K562 (cell line): ENCODE data around the gene PGLYRP1.

Source experiments
- ARID2 ChIP-seq: fragments of 450-650 bp; IDR thresholded peaks from 2 replicates; pipeline ENCODE4 v1.6.1; 2017; ENCODE audit warnings: antibody characterized with exemption, mild to moderate bottlenecking
- CTCF ChIP-seq, 3 experiments: IDR thresholded peaks in 2 of 3; conservative IDR thresholded peaks in 1 of 3; 2 replicates each; pipeline ENCODE4 v1.5.1; 2011 to 2012; ENCODE audit warnings: low read length in 3 of 3, mild to moderate bottlenecking in 3 of 3, control low read depth in 2 of 3, improper control_type of control experiment in 1 of 3, inconsistent platforms in 1 of 3, low read depth in 1 of 3, mixed read lengths in 1 of 3, moderate library complexity in 1 of 3; ENCODE audit not compliant: insufficient read depth in 2 of 3
- E2F4 ChIP-seq: sonication (generic); formaldehyde crosslinking; IDR thresholded peaks from 2 replicates; pipeline ENCODE4 v1.8.0; 2022; ENCODE audit warnings: mild to moderate bottlenecking, low read depth, missing genetic modification reagents
- GTF2F1 ChIP-seq: IDR thresholded peaks from 2 replicates; pipeline ENCODE4 v1.6.1; 2011; ENCODE audit warnings: low read depth, low read length, improper control_type of control experiment
- HINFP ChIP-seq: fragments of 450-650 bp; conservative IDR thresholded peaks from 2 replicates; pipeline ENCODE4 v1.6.1; 2016; ENCODE audit warnings: missing genetic modification characterization, low read depth, mild to moderate bottlenecking, control low read depth, missing compliant biosample characterization
- MYNN ChIP-seq, 2 experiments: sonication (generic); formaldehyde crosslinking in 1 of 2; IDR thresholded peaks; 2 replicates each; pipeline versions ENCODE4 v1.5.0 to v1.6.1; 2016 to 2020; ENCODE audit warnings: antibody characterized with exemption in 1 of 2, missing genetic modification reagents in 1 of 2
- NRF1 ChIP-seq, 2 experiments: fragments of 450-650 bp; IDR thresholded peaks in 1 of 2; conservative IDR thresholded peaks in 1 of 2; 2 replicates each; pipeline ENCODE4 v1.6.1; 2014; ENCODE audit warnings: mild to moderate bottlenecking in 2 of 2
- TAF1 ChIP-seq: IDR thresholded peaks from 2 replicates; pipeline ENCODE4 v1.6.1; 2011; ENCODE audit warnings: mild to moderate bottlenecking, low read length, moderate library complexity; ENCODE audit not compliant: insufficient read depth, control insufficient read depth, severe bottlenecking; ENCODE audit errors: extremely low read depth
- TOE1 ChIP-seq, 2 experiments: fragments of 450-650 bp in 1 of 2; sonication (generic) in 1 of 2; formaldehyde crosslinking in 1 of 2; IDR thresholded peaks; 2 replicates each; pipeline versions ENCODE4 v1.7.1 to v1.8.0; 2016 to 2022; ENCODE audit warnings: borderline replicate concordance in 2 of 2, mild to moderate bottlenecking in 2 of 2, antibody characterized with exemption in 1 of 2, inconsistent platforms in 1 of 2, low read depth in 1 of 2, missing genetic modification reagents in 1 of 2, moderate library complexity in 1 of 2
- ZHX1 ChIP-seq: fragments of 150-350 bp; conservative IDR thresholded peaks from 2 replicates; pipeline ENCODE4 v1.6.1; 2014; ENCODE audit warnings: low read length
- ZKSCAN3 ChIP-seq: fragments of 250-450 bp; sonication (Bioruptor Pico); IDR thresholded peaks from 2 replicates; pipeline ENCODE4 v1.4.0; 2020
- ZNF165 ChIP-seq: fragments of 250-450 bp; sonication (Bioruptor Pico); IDR thresholded peaks from 2 replicates; pipeline ENCODE4 v1.4.0; 2020; ENCODE audit warnings: borderline replicate concordance
- ZNF785 ChIP-seq: fragments of 250-450 bp; sonication (Bioruptor Pico); IDR thresholded peaks from 2 replicates; pipeline ENCODE4 v1.4.0; 2020; ENCODE audit warnings: mild to moderate bottlenecking

GRCh38 chr19:45981350-45981749, 41.5 kb downstream of the PGLYRP1 start:
- TF ChIP-seq ZNF785 (CRISPR knock-in tag) (no peak), ZHX1 (no peak), TOE1 (IDR thresholded peaks at IDR 0.05; ENCODE audit: borderline replicate concordance) (no peak), TOE1 (CRISPR knock-in tag; IDR thresholded peaks at IDR 0.05; ENCODE audit: borderline replicate concordance, low read depth) (no peak), ARID2 (no peak), ZKSCAN3 (no peak), TAF1 (no peak), NRF1 (conservative IDR thresholded peaks at IDR 0.05 in 1 of 2, IDR thresholded peaks at IDR 0.05 in 1 of 2) (no peak), CTCF (IDR thresholded peaks at IDR 0.05 in 2 of 3, conservative IDR thresholded peaks at IDR 0.05 in 1 of 3; ENCODE audit: insufficient read depth in 2 of 3, low read depth in 1 of 3, low read length in 3 of 3) (no peak), ZNF165 (CRISPR knock-in tag) (no peak), HINFP (tag) (no peak), E2F4 (CRISPR knock-in tag) (no peak), MYNN (IDR thresholded peaks at IDR 0.05) (no peak), MYNN (CRISPR knock-in tag; IDR thresholded peaks at IDR 0.05) (no peak), GTF2F1 (no peak)
